Parathyroid adenoma (tissue), 2 donors: ENCODE data around the gene GRM2.
"Not testable (repeated sequence)": the region's sequence is repeated elsewhere in the genome, so short reads cannot be mapped to it uniquely, and the experiment has no call there.

Source experiments
- H2AFZ ChIP-seq: fragments of 300-600 bp; sonication (generic); one replicate; pipeline ENCODE4 v1.7.0; 2017; ENCODE audit warnings: antibody characterized with exemption, mild to moderate bottlenecking
- H3K27ac ChIP-seq: fragments of 300-600 bp; sonication (generic); one replicate; pipeline ENCODE4 v1.7.0; 2017
- H3K27me3 ChIP-seq: fragments of 300-600 bp; sonication (generic); one replicate; pipeline ENCODE4 v1.7.0; 2017; ENCODE audit warnings: low read length; ENCODE audit not compliant: control insufficient read depth, insufficient read depth
- H3K36me3 ChIP-seq: fragments of 300-600 bp; sonication (generic); one replicate; pipeline ENCODE4 v1.7.0; 2017; ENCODE audit warnings: low read length; ENCODE audit not compliant: control insufficient read depth, insufficient read depth
- H3K4me1 ChIP-seq: fragments of 300-600 bp; sonication (generic); one replicate; pipeline ENCODE4 v1.7.0; 2017; ENCODE audit warnings: control low read depth
- H3K4me2 ChIP-seq: fragments of 300-600 bp; sonication (generic); one replicate; pipeline ENCODE4 v1.7.0; 2017; ENCODE audit warnings: low read length
- H3K4me3 ChIP-seq: fragments of 300-600 bp; sonication (generic); one replicate; pipeline ENCODE4 v1.7.0; 2017; ENCODE audit warnings: low read depth, low read length
- H3K79me2 ChIP-seq: fragments of 300-600 bp; sonication (generic); one replicate; pipeline ENCODE4 v1.7.0; 2017; ENCODE audit warnings: control low read depth
- H3K9ac ChIP-seq: fragments of 300-600 bp; sonication (generic); one replicate; pipeline ENCODE4 v1.7.0; 2017; ENCODE audit warnings: mild to moderate bottlenecking
- H3K9me3 ChIP-seq: fragments of 300-600 bp; sonication (generic); one replicate; pipeline ENCODE4 v1.7.0; 2017; ENCODE audit warnings: low read length; ENCODE audit not compliant: control insufficient read depth
- CTCF ChIP-seq: fragments of 300-600 bp; sonication (generic); IDR thresholded peaks from one replicate; pipeline ENCODE4 v1.7.0; 2017; ENCODE audit warnings: antibody characterized with exemption, mild to moderate bottlenecking
- donor health status: primary hyperparathyroidism.

GRM2 gene

GRCh38 chr3:51747840-51748239 lies 41.0 kb downstream of the GRM2 start:
- H3K9ac ChIP-seq: no peak overlapping the region
- no peaks in the 10 kb centered on the region for H3K4me1 ChIP-seq
- no peaks in the 10 kb centered on the region for H3K79me2 ChIP-seq
- H3K4me3 ChIP-seq: no peak overlapping the region
- no peaks in the 10 kb centered on the region for H3K36me3 ChIP-seq
- H3K4me2 ChIP-seq: no peak overlapping the region
- H2AFZ ChIP-seq: no peak overlapping the region
- no peak overlapping the region for H3K27ac ChIP-seq
- H3K27me3 ChIP-seq: no peaks in the 10 kb centered on the region
- TF ChIP-seq CTCF: no peak
- no peaks in the 10 kb centered on the region for H3K9me3 ChIP-seq

- Histone ChIP-seq H3K9ac (no peak overlapping the region), H2AFZ (no peak overlapping the region), H3K27ac (no peak overlapping the region), H3K9me3 (no peaks in the 10 kb centered on the region), H3K27me3 (no peaks in the 10 kb centered on the region), H3K4me3 (no peak overlapping the region), H3K4me1 (no peaks in the 10 kb centered on the region), H3K79me2 (no peaks in the 10 kb centered on the region), H3K4me2 (no peak overlapping the region), H3K36me3 (no peaks in the 10 kb centered on the region)
- no peak for TF ChIP-seq CTCF
Measured at GRCh38 chr3:51748327-51748726, 41.5 kb downstream of the GRM2 start.

- Histone ChIP-seq H3K4me1 (no peaks in the 10 kb centered on the region), H3K4me2 (no peak overlapping the region), H3K79me2 (no peaks in the 10 kb centered on the region), H3K27ac (no peak overlapping the region), H2AFZ (no peak overlapping the region), H3K4me3 (no peak overlapping the region), H3K36me3 (no peaks in the 10 kb centered on the region), H3K9me3 (no peaks in the 10 kb centered on the region), H3K9ac (no peak overlapping the region), H3K27me3 (no peaks in the 10 kb centered on the region)
- TF ChIP-seq CTCF: no peak
Measured at GRCh38 chr3:51750878-51751277, 44.0 kb downstream of the GRM2 start.

GRCh38 chr3:51751287-51751686 lies 44.4 kb downstream of the GRM2 start:
- Histone ChIP-seq H3K4me3 (no peak overlapping the region), H3K27ac (no peak overlapping the region), H3K27me3 (no peaks in the 10 kb centered on the region), H3K4me2 (no peak overlapping the region), H3K9me3 (no peaks in the 10 kb centered on the region), H3K79me2 (no peaks in the 10 kb centered on the region), H3K4me1 (no peaks in the 10 kb centered on the region), H3K36me3 (no peaks in the 10 kb centered on the region), H2AFZ (no peak overlapping the region), H3K9ac (no peak overlapping the region)
- no peak for TF ChIP-seq CTCF

- H3K27ac ChIP-seq, H3K9me3 ChIP-seq, H3K4me3 ChIP-seq, H3K4me1 ChIP-seq, H3K9ac ChIP-seq, H3K36me3 ChIP-seq, H3K27me3 ChIP-seq, H2AFZ ChIP-seq, H3K79me2 ChIP-seq, H3K4me2 ChIP-seq: not testable (repeated sequence)
Measured at GRCh38 chr3:51753763-51754750, 47.2 kb downstream of the GRM2 start.
